ENCODE results near the gene CTNND2.

Gene CTNND2

DNA sequence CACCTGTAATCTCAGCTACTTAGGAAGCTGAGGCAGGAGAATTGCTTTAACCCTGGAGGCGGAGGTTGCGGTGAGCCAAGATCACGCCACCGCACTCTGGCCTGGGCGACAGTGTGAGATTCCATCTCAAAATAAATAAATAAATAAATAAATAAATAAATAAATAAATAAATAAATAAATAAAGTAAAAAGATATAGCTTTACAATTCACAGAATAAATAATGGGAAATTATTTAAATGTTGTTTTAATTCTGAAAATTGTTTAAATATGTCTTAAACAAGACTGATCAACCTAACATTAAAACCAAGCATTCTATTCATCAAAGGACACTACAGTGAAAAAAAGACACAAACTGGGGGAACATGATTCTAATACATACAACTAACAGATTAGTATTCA lies 357.1 kb downstream of the CTNND2 start:
- DNase-seq (ENCODE audit: insufficient read length, low spot score) (no peak), FAIRE-seq (no peak)
- TF ChIP-seq, protein P1, sequence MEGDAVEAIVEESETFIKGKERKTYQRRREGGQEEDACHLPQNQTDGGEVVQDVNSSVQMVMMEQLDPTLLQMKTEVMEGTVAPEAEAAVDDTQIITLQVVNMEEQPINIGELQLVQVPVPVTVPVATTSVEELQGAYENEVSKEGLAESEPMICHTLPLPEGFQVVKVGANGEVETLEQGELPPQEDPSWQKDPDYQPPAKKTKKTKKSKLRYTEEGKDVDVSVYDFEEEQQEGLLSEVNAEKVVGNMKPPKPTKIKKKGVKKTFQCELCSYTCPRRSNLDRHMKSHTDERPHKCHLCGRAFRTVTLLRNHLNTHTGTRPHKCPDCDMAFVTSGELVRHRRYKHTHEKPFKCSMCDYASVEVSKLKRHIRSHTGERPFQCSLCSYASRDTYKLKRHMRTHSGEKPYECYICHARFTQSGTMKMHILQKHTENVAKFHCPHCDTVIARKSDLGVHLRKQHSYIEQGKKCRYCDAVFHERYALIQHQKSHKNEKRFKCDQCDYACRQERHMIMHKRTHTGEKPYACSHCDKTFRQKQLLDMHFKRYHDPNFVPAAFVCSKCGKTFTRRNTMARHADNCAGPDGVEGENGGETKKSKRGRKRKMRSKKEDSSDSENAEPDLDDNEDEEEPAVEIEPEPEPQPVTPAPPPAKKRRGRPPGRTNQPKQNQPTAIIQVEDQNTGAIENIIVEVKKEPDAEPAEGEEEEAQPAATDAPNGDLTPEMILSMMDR (IDR thresholded peaks at IDR 0.05; ENCODE audit: insufficient read depth, missing control alignments) = no peak

DNA sequence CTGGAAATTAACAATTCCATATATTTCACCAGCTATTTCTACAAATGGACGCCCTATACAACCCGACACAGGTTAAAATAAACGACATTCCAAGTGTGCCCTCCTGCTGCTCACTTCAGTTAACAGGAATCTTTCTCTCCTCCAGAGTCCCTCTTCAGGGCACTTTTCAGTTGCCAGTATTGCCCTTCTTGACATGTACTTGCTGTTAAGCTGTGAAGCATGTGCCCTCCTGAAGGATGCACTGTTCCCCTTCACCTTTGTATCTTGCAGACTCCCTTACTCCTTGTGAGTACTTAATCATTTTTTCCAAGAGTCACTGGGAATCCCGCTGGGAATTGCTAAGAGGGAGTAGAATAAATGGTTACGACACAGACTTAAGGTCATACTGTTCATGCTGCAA lies 364.1 kb downstream of the CTNND2 start:
- DNase-seq (ENCODE audit: insufficient read length, low spot score) (no peak), FAIRE-seq (no peak)
- TF ChIP-seq, protein P1 (IDR thresholded peaks at IDR 0.05; ENCODE audit: insufficient read depth, missing control alignments) = no peak

- TF ChIP-seq, protein P1 (IDR thresholded peaks at IDR 0.05; ENCODE audit: insufficient read depth, missing control alignments) = no peak
- DNase-seq (ENCODE audit: insufficient read length, low spot score) (no peak), FAIRE-seq (no peak)
Observed at GRCh38 chr5:11531811-11532555, 372.3 kb downstream of the CTNND2 start.

GRCh38 chr5:11528720-11529119 lies 375.5 kb downstream of the CTNND2 start:
- no peak for FAIRE-seq
- TF ChIP-seq, protein P1 (IDR thresholded peaks at IDR 0.05; ENCODE audit: insufficient read depth, missing control alignments) = no peak

DNA sequence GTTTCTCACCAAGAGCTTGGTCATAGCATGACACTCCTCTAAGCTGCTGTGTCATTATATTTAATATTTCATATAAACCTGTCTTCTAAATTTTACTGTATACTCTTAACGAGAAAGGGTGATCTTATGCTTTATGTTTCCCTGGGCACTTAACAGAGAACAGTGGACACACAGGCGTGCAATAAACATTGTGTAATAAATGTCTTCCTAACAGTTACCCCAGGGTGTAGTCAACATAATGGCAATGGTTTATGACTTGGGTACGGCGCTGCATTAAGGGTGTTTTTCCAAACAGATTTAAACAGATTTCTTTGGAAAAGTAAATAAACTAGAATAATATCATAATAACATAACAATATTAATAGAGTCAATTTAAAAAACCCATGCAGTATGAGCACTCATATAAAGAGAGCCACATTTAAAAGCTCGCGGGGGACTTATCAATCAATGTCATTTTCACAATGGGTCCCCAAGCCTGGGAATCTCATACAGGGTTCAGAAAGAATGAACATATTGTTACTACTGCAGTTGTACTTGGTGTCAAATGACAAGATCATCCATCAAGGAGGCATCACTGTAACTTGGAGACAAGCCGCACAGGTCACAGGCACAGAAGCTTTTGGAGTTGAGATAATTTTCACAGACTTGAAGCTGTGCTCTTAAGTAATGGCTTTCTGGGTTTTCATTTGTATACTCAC lies 376.4 kb downstream of the CTNND2 start:
- FAIRE-seq = no peak
- TF ChIP-seq, protein P1 (IDR thresholded peaks at IDR 0.05; ENCODE audit: insufficient read depth, missing control alignments) = no peak
- no peak for DNase-seq (ENCODE audit: insufficient read length, low spot score)

More at GRCh38 chr5:11528720-11529119, 375.5 kb downstream of the CTNND2 start:
- no peak for DNase-seq (ENCODE audit: insufficient read length, low spot score)

DNA sequence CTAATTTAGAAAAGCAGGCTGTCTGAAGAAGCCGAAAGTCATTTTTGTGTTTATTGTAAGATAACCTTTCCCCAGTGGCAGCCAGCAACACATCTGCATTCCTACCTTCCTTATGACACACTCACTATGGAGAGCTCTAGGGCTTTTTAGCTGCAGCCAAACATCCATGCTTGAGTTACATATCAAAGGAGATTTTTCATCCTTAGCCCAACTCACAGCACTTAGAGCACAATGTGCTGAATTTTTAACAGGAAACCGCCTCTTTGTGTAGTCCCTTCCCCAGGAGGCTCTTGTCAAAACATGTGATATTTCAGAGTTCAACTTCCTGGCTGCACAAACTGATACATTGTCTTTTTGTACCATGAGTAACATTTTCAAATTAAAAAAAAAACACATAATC lies 379.2 kb downstream of the CTNND2 start:
- no peak for FAIRE-seq
- TF ChIP-seq, protein P1 (IDR thresholded peaks at IDR 0.05; ENCODE audit: insufficient read depth, missing control alignments) = no peak
- no peak for DNase-seq (ENCODE audit: insufficient read length, low spot score)

DNA sequence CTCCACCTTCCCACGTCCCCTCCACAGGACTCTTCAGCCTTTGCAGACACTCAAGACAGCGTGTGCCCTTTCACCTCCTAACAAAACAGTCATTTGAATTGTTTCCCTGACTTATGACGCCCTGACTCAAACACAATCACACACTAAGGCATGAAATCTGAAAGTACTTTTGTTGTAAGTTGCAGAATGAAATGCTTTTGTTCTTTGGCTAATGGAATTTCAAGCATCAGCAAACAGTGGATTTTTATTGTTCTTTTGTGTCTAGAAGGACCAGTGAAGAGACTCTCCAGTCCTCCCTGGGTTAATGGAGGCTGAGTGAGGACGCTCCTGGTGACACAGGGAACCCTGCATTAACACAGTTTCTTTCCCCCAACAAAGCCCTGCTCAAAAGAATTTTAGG lies 380.1 kb downstream of the CTNND2 start:
- FAIRE-seq = no peak
- TF ChIP-seq, protein P1 (IDR thresholded peaks at IDR 0.05; ENCODE audit: insufficient read depth, missing control alignments) = no peak

More for the DNA sequence above, 380.1 kb downstream of the CTNND2 start:
- DNase-seq (ENCODE audit: insufficient read length, low spot score) = no peak

All from D721Med (cell line).